ENCODE measurements around the gene KIF1B.

GRCh38 chr1:10324627-10325026 lies 114.3 kb downstream of the KIF1B start:
- TF ChIP-seq, protein P1, sequence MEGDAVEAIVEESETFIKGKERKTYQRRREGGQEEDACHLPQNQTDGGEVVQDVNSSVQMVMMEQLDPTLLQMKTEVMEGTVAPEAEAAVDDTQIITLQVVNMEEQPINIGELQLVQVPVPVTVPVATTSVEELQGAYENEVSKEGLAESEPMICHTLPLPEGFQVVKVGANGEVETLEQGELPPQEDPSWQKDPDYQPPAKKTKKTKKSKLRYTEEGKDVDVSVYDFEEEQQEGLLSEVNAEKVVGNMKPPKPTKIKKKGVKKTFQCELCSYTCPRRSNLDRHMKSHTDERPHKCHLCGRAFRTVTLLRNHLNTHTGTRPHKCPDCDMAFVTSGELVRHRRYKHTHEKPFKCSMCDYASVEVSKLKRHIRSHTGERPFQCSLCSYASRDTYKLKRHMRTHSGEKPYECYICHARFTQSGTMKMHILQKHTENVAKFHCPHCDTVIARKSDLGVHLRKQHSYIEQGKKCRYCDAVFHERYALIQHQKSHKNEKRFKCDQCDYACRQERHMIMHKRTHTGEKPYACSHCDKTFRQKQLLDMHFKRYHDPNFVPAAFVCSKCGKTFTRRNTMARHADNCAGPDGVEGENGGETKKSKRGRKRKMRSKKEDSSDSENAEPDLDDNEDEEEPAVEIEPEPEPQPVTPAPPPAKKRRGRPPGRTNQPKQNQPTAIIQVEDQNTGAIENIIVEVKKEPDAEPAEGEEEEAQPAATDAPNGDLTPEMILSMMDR (IDR thresholded peaks at IDR 0.05): no peak
- no peak for TF ChIP-seq POLR2AphosphoS5 (IDR thresholded peaks at IDR 0.05)
- no peak for TF ChIP-seq EP300 (IDR thresholded peaks at IDR 0.05)
- no peak for TF ChIP-seq POLR2A (IDR thresholded peaks at IDR 0.05)

Data from gastroesophageal sphincter (tissue), 3 donors.